ENCODE data around the gene GDAP1L1.
"Not testable (repeated sequence)": the region's sequence is repeated elsewhere in the genome, so short reads cannot be mapped to it uniquely, and the experiment has no call there.

GRCh38 chr20:44327748-44328147 is 80.6 kb downstream of the GDAP1L1 start:
- not testable (repeated sequence) for TF ChIP-seq CTCF (IDR thresholded peaks at IDR 0.05); NRF1 (IDR thresholded peaks at IDR 0.05; ENCODE audit: low read depth, low read length)

All from SK-N-SH (cell line).